Ammon's horn (tissue), 1 donor: ENCODE results near the gene MIPOL1.

Experiments
- DNase-seq: peaks from one replicate; pipeline ENCODE4 v3.0.0-alpha.2; 2016; ENCODE audit warnings: low spot score

Gene MIPOL1

DNA sequence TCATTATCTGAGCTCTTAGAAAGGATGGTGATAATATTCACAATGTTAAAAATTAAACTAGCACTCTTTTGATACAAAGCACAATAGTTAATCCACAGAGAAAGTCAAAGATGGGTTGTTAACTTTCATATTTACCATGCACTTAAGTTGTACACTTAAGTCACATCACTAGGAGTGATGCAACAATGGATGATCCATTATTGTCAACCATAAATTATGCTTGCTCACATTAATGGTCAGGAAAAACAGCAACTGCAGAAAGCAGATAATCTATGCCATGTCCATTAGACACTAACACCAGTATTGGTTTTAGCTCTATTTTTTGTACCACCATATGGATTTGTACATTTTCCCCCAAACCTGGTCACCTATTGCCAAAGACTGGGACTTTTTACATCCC, 201.8 kb downstream of the MIPOL1 start:
- DNase-seq = no peak

DNA sequence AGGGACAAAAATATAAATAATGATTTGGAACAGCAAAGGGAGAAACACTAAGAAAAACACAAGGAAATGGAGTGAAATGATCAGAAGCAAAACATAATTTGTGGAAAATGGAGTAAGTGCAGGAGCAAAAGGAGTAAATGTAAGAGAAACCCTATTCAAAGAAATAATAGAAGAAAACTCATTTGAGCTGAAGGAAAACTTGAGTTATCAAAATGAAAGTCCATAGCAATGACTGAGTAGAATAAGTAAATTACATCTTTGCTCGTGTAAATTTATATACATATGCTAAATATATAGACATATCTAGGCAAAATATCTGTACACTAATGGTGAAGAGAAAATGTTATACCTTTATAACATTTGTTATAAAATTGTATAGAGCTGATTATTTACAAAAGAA, 203.4 kb downstream of the MIPOL1 start:
- DNase-seq = no peak

DNA sequence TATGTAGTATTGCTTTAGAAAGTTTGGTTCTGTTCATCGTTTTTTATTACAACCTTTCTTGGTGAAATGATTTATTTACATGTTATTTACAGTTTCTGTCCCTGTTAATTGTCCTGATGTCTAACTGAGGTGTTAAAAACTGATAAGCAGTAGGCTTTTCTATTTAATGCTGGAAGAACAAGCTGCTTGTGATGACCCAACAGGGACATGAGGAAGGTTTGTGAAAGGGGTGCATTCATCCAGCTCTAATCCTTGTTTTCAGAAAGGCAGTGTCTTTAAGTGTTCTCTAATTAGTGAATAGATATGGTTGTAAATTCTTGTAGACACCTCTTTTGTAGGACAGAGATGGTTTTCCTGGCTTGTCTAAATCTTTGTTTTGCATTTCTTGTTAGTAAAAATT, 205.9 kb downstream of the MIPOL1 start:
- DNase-seq = no peak

DNA sequence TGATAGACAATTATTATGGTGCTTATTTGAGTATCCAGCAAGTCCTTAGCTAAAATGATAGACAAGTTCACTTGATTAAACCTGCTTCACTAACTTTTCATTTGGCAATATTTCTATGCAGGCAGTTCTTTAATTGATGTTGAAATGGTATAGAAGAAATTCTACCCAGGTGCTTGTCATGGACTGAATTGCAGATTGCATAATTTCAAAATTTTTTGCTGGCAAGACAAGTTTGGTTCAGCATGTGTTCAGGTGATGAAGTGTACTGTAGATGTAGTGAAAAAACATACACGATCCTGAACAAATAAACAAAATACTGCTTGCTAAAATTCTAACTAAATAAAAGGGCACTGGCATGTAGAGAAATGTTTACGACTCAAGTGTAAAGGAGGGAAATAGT, 208.4 kb downstream of the MIPOL1 start:
- no peak for DNase-seq

DNA sequence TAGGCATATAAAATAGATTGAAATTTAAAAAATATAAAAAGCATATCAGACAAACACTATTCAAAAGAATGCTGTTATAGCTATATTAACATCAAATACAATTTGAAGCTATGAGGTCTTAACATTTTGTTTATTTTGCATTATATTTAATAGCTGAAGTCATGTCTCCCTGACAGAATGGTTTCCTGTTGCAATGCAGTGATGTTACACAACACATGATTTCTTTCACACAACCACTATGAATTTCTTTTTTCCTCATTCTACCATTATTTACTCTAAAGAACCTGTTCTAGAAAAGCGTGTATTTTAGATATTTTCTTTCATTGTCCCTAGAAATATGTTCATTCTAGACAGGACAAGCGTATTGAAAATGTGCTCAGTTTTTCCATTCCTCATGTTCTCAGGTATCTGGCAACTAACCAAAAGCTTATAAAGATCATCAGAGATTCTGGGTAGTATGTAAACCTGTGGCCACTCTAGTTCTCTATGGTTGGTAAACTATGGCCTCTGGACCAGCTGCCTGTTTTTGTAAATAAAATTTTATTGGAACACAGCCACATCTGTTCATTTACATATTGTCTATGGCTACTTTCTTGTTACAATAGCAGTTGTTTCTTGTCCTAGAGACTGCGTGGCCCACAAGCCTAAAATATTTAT, 213.5 kb downstream of the MIPOL1 start:
- DNase-seq = no peak

DNA sequence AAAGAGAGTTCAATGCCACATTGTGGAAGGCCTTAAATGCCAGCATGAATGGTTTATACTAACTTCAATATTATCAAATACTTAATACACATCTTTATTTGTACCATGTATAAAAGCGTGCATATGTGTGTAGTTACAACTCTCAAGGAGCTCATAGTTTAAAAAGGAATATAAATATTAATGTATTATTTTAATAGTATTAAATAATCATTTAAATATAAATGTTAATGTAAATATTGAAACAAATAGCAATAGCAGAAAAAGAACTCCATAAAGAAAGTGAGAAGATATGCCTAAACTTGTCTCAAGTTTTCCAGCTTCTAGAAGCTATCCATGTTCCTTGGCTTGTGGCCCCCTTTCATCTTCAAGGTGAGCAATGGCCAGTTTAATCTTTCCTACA, 215.3 kb downstream of the MIPOL1 start:
- no peak for DNase-seq

DNA sequence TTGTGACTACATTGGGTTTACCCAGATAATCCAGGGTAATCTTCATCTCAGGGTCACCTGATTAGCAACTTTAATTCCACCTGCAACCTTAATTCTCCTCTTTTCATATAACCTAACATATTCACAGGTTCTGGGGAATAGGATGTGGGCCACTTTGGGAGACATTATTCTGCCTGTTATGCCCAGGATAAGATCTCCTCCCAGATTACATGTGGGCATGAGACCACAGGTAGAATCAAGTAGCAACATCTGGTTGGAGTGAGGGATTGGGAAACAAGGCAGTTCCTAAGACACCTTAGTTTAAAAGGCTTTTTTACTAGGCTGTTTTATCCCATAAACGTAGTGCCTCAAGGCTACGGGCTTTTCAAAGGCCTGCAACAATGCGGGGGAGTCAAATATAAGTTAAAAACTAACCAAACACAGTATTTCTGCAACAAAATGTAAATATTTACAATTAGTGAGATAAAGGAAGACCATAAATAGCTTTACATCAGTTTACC, 215.8 kb downstream of the MIPOL1 start:
- no peak for DNase-seq

DNA sequence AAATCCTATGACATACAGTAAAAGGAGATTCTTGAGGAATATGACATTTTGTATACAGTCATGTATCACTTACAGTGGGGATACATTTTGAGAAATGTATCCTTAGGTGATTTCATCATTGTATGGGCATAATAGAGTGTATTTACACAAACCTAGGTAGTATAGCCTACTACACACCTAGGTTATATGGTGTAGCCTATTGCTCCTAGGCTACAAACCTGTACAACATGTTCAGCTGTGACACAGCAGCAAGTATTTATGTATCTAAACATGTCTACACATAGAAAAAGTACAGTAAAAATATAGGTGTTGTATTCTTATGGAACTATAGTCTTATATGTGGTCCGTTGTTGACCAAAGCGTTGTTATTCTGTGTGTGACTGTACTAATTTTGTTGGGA, 218.5 kb downstream of the MIPOL1 start:
- DNase-seq = no peak

DNA sequence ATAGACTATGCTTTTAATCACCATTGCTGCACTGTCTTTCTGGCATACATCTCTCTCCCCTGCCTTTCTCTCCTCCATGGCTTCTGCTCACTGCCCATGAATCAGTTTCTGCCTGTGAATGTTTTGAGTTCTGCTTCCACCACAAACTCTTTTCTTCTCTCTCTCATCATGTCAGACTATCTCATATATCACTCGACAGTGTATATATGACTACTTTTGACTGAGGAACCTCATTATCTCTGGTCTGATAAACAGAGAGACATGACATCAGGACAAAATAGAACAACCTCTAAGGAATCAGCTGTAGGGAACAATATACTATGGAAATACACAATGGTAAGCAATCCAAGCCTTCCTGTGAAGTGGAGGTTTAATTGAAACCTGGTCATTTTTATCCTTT, 219.4 kb downstream of the MIPOL1 start:
- DNase-seq = no peak

DNA sequence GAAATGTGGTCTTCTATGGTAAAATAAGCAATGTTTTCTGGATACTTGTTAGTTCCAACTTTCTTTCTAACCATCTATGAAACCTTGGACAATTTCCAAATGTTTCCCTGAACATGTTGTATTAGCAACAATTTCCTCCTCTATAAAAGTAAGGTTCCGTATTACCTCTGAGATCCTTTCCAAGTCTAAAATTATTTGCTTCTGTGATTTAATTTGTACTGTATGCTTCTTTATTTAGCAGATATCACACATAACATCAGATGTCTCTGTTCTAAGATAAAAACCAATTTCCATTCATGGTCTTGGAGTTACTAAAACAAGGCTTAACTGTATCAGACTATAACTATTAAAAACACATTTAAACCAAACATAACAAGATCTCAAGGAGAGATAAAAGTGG, 220.1 kb downstream of the MIPOL1 start:
- no peak for DNase-seq

DNA sequence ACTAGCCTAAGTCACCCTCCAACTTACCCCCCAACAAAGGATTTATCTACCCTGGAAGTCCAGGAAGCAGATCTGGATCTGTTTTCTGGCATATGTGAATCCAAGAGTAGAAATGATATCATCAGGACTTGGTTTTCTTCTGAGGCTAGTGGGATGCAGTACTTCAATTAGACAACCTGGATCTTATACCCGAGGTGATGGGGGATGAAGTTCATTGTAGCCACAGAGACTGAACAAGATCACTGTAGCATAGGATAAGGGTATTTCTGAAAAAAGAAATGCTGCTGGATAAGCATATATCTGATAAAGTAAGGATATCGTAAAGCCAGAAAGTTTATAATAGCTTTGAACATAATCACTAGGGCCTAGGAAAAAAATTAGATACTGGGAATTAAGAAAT, 222.9 kb downstream of the MIPOL1 start:
- no peak for DNase-seq

DNA sequence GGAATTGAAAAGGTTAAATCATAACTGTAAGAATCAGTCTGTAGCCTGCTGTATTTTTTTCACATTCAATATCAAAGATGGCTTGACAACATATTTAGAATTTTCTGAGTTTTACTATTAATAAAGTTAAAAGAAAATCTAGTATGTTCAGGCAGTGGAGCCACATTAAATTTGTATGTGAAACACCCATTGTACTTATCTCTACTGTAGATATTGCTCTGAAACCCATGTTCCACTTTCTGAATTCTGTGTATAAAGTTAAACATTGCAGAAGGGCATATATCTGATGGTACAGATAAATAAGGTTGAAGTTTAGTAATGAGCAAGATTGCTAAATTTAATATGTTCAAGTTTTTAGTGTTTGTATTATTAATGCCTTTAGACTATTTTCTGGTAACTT, 224.6 kb downstream of the MIPOL1 start:
- DNase-seq = no peak

DNA sequence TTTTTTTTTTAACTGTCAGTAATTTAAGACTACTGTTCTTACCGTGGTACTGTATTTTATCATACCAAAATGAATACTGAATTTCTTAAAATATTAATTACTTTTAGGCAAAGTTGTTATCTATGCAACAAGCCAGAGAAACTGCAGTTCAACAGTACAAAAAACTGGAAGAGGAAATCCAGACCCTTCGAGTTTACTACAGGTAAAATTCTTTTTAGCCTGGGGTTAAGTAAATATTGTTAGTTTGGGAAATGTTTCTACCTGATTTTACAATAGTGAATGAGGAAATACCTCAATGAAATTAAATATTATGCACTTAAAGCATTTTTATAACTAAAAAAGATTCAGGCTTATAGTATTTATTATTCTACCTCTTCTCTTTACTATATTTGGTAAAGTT, 225.0 kb downstream of the MIPOL1 start:
- no peak for DNase-seq

DNA sequence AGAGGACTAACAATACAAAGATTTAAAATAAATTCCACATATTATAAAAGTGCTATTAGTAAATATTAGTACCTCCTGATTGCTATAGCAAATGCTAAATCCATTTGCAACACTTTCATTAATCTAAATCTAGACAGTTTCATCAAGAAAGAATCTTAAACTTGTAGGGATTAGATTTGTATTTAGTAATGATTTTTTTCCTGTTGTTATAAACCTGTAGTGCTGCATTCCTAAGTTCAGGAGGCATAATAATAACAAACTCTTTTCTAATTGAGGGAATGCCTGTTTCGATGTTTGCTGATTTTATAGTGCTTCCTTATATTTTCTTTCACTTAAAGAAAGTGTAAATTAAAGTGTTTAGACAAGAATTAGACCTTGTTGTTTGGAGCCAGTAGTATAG, 231.2 kb downstream of the MIPOL1 start:
- DNase-seq = no peak

DNA sequence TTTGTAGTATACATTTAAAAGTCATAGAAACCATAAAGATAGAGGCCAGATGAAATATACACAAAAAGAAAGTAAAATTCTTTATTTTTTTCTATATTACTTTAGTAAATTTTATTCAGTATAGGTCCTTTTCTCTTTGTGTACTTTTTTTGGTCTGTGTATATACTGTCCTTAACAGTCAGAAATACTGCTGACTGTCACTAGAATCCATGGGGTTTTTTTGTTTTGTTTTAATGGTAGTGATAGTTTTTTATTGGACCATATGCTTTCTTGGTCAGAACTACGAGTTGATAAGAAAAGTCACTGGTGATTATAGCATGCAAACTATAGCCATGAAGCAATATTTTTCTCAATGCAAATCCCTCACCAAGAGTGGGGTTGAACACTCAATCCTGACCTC, 231.9 kb downstream of the MIPOL1 start:
- DNase-seq = no peak

DNA sequence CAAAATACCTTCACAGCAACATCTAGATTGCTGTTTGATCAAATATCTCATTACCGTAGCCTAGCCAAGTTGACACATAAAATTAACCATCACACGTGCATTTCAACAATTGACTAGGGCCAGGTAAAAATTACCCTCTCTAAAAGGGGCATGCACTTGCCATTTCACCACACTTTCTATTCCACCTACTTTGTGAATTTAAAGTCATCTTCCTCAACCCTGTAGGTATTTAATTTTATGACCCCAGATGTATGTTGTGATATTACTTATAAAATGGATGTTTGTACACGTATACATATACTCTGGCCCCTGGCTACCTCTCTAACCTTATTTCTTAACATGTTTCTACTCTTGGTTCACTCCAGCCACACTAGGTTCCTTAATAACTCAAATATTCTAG, 237.1 kb downstream of the MIPOL1 start:
- DNase-seq = no peak

DNA sequence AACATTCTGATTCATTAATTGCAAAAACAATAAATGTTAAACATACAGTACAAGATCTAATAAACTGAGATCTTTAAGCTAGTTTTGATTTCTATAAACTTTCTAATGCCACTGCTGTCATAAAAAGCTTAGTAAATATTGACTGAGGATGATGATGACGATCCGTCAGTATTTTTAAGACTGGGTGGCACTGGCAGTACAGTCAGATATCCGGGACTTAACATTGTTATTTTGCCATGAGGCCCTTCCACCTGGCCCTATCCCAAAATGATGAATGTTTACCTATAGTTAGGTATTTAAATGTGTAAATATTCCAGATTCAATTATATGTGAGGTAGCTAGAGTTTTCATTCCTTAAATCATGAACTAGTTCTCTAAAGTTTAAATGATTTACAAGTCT, 238.8 kb downstream of the MIPOL1 start:
- DNase-seq = no peak

DNA sequence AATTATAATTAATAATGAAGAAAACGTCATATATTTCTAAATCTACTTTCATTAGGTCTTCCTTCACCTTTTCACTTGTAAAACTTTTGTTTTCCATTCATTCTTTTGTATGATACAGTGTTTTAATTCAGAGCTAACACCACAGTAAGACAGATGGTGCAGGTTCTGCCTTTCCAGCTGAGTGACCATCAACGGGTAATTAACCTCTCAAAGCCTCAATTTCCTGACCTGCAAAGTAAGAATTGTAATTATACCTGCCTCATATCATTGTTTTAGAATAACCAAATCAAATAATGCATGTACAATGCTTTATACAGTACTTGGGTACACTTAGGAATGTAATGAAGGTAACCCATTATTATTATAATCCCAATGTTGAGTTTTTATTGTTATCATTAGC, 239.8 kb downstream of the MIPOL1 start:
- DNase-seq = no peak

DNA sequence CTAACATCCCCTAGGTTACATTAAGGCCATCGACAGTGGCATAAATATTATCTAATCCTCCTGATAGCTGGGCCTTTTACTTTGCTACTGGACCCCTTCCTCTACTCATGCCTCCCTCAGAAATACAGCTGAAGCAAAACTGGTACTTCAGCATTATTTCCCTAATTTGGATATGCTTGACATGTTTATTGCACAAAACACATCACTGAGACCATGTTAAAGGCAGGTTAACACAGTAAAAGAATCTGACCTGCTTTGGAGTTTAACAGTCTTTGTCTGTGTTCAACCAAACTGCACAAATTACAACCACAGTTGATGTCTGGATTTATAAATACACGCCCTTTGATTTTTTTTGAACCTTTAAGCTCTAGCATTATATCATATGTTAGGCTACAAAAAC, 240.7 kb downstream of the MIPOL1 start:
- DNase-seq = no peak

DNA sequence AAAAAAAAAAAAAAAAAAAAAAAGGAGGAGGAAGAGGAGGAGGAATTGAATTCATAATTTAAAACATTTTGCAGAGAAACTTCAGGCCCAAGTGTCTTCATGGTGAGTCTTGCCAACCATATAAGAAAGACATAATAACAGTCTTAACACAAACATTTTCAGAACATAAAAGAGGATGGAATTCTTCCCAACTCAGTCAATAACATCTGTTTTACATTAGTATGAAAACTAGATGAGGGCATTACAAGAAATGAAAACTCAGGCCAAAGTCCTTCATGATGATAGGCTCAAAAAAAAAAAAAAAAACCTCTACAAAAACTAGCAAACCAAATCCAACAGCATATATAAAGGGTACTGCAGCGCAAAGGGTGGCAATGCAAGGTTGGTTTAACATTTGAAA, 245.7 kb downstream of the MIPOL1 start:
- DNase-seq = no peak

DNA sequence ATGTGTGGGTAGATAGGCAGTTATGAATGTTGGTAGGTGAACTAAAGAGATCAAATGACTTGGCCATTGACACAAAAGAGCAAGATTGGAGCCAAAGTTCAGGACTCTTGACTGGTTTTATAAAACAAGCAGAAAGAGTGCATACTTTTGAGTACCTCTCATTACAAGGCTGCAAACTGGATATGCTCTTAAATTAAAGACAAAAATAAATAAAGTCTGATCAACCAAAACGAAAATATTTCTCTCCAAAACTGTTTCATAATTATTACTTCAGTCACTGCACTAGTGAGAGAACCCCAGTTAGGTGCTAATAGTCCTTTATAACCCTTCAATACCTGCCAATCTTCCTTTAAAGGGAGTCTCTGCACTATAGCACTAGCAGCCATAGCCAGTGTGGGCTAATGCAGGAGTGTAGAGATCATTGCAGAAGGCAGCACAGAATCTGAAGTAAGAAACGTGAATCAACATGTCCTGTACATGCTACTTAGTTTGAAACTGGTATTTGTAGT, 250.2 kb downstream of the MIPOL1 start:
- no peak for DNase-seq

DNA sequence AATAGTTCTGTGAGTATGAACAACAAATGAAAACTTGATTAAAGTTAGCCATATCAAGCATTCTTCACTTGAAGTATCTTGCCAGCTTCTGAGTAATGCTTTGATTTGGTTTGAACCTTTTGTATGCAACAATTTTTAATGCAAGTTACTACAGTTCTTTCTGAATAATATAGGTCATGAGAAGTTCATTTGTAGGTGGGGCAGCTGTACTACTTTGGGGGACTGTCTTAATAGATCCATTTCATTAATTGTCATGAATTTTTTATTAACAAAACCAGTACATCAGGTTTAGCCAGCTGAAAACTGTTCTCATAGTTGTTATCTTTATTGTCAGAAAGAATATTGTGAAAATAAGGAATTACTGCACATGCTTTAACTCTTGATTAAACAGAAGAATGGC, 254.6 kb downstream of the MIPOL1 start:
- DNase-seq = no peak

DNA sequence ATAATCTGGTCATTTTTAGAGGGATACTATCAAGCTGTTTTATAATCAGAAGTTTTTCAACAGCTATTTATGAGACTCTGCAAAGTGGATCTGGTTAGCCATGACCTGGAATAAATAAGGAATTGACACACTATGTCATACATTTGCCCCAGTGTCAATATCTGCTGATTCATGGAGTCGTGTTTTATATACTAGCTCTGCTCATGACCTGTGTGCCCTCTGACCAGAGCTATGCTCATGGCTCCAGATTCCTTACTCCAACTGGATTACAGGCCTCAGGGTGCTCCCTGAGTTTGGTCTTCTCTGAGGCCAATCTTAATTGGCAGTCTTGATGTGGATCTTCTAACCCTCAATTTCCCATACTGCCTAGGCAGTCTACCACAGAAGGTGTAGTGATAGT, 256.2 kb downstream of the MIPOL1 start:
- no peak for DNase-seq

DNA sequence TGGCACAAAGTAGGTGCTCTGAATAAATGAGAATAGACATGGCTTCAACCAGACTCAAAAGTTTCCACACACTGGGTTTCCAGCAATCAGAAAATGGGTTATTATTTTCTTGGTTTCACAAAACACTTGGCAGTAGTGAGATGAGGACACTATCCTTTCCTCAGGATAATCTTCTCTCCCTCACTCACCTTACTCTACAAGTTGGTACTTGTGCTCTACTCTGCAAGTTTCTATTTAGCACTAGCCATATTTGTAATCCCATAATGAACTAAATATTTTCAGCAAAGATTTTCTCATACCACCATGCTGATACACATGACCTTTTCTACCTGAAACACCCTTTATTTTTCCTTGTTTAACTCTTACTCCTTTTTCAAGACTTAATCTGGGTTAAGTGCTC, 259.6 kb downstream of the MIPOL1 start:
- DNase-seq = no peak
